Osteoblast (primary cell): Measurements from ENCODE around the gene CNGA2. TPM values are rescaled to one million over a fixed set of nuclear protein-coding genes. Genes with fewer than 3 reads are reported as not detected.

Source experiments
- DNase-seq: peaks from one replicate; pipeline ENCODE4 v3.0.0; 2011; ENCODE audit warnings: low spot score, mixed read lengths; ENCODE audit not compliant: insufficient read length; ENCODE audit errors: missing footprints
- H2AFZ ChIP-seq: 2 replicates; pipeline ENCODE4 v1.6.0; 2011; ENCODE audit warnings: mild to moderate bottlenecking, low read length
- H3K27ac ChIP-seq: 2 replicates; pipeline ENCODE4 v1.5.1; 2011; ENCODE audit warnings: mild to moderate bottlenecking, low read depth, low read length, moderate library complexity
- H3K27me3 ChIP-seq: 2 replicates; pipeline ENCODE4 v1.6.0; 2012; ENCODE audit warnings: mild to moderate bottlenecking, control low read depth, inconsistent platforms, low read length, moderate library complexity; ENCODE audit not compliant: insufficient read depth
- H3K36me3 ChIP-seq: 2 replicates; pipeline ENCODE4 v1.5.1; 2011; ENCODE audit warnings: mild to moderate bottlenecking, low read length, control low read depth, moderate library complexity; ENCODE audit not compliant: insufficient read depth
- H3K4me1 ChIP-seq: 2 replicates; pipeline ENCODE4 v1.5.1; 2011; ENCODE audit warnings: mild to moderate bottlenecking, low read length, control low read depth, moderate library complexity; ENCODE audit not compliant: insufficient read depth
- H3K4me2 ChIP-seq: 2 replicates; pipeline ENCODE4 v1.6.0; 2011; ENCODE audit warnings: mild to moderate bottlenecking, low read length; ENCODE audit not compliant: insufficient read depth
- H3K4me3 ChIP-seq: fragments of 200-600 bp; sonication (generic); 3 replicates; pipeline ENCODE4 v1.5.1; 2012; ENCODE audit warnings: mild to moderate bottlenecking, low read length, inconsistent platforms; ENCODE audit not compliant: insufficient read depth
- H3K79me2 ChIP-seq: 2 replicates; pipeline ENCODE4 v1.6.0; 2012; ENCODE audit warnings: mild to moderate bottlenecking, low read length, control low read depth, inconsistent platforms; ENCODE audit not compliant: insufficient read depth
- H3K9me3 ChIP-seq: 2 replicates; pipeline ENCODE4 v1.5.1; 2011; ENCODE audit warnings: low read depth, low read length, control low read depth
- H4K20me1 ChIP-seq: 2 replicates; pipeline ENCODE4 v1.6.0; 2012; ENCODE audit warnings: mild to moderate bottlenecking, low read length, control low read depth; ENCODE audit not compliant: insufficient read depth
- CTCF ChIP-seq: IDR thresholded peaks from 2 replicates; pipeline ENCODE4 v1.5.1; 2011; ENCODE audit warnings: mild to moderate bottlenecking, low read depth, low read length, moderate library complexity; ENCODE audit errors: extremely low read depth
- total RNA-seq: library from RNA; depleted of rRNA; stranded (reverse); fragments of >200 nt; gene quantifications from 2 replicates; pipeline ENCODE4 v1.2.3, GENCODE V29; 2012

CNGA2 gene
- total RNA-seq, 1 donor: not detected

GRCh38 chrX:151729056-151729725 lies 5.4 kb upstream of the CNGA2 start:
- H2AFZ ChIP-seq: no peak overlapping the region
- H3K4me3 ChIP-seq: no peak overlapping the region
- no peak for DNase-seq

DNA sequence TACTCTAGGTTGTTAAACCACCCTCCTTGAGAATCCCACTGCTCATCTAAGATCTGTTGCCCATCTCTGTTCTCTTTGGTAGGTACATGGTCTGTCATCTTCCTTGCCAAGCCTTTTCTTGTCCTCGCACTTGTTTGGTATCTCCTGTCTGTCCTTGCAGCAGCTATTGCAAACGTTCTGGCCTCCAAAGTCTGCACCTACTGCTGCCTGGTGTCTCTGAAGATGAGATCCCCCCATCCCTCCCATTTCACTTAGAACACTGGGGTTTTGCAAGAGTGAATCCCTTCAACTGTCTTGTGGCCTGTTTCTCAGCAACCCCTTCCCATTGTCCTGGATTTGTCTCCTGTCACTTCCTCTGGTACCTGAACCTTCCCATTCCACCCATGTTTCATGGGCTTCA lies 673 bp downstream of the CNGA2 start:
- no peaks in the 10 kb centered on the region for H4K20me1 ChIP-seq
- H3K36me3 ChIP-seq: no peaks in the 10 kb centered on the region
- DNase-seq: no peak
- H3K4me3 ChIP-seq: no peak overlapping the region
- H3K9me3 ChIP-seq: no peaks in the 10 kb centered on the region
- no peaks in the 10 kb centered on the region for H3K79me2 ChIP-seq
- no peaks in the 10 kb centered on the region for H3K27me3 ChIP-seq
- no peak overlapping the region for H3K27ac ChIP-seq
- TF ChIP-seq CTCF: no peak
- no peak overlapping the region for H3K4me2 ChIP-seq
- no peak overlapping the region for H2AFZ ChIP-seq
- no peaks in the 10 kb centered on the region for H3K4me1 ChIP-seq

More at GRCh38 chrX:151729056-151729725, 5.4 kb upstream of the CNGA2 start:
- Histone ChIP-seq H3K36me3 (no peaks in the 10 kb centered on the region), H3K27ac (no peak overlapping the region), H3K4me2 (no peak overlapping the region), H3K9me3 (no peaks in the 10 kb centered on the region), H3K27me3 (no peaks in the 10 kb centered on the region), H3K79me2 (no peaks in the 10 kb centered on the region), H3K4me1 (no peaks in the 10 kb centered on the region), H4K20me1 (no peaks in the 10 kb centered on the region)
- no peak for TF ChIP-seq CTCF

- no peaks in the 10 kb centered on the region for H3K9me3 ChIP-seq
- DNase-seq: no peak
- H3K27ac ChIP-seq: no peak overlapping the region
- no peaks in the 10 kb centered on the region for H3K27me3 ChIP-seq
- H3K4me3 ChIP-seq: no peak overlapping the region
- TF ChIP-seq CTCF: no peak
- no peaks in the 10 kb centered on the region for H3K36me3 ChIP-seq
- H3K4me2 ChIP-seq: no peak overlapping the region
- H3K4me1 ChIP-seq: no peaks in the 10 kb centered on the region
- no peaks in the 10 kb centered on the region for H4K20me1 ChIP-seq
- H3K79me2 ChIP-seq: no peaks in the 10 kb centered on the region
- H2AFZ ChIP-seq: no peak overlapping the region
Measured at GRCh38 chrX:151736685-151737084, 2.1 kb downstream of the CNGA2 start.

- H3K36me3 ChIP-seq: no peaks in the 10 kb centered on the region
- H3K79me2 ChIP-seq: no peaks in the 10 kb centered on the region
- H4K20me1 ChIP-seq: no peaks in the 10 kb centered on the region
Measured at GRCh38 chrX:151737494-151737893, 2.9 kb downstream of the CNGA2 start.

More at GRCh38 chrX:151737494-151737893, 2.9 kb downstream of the CNGA2 start:
- no peaks in the 10 kb centered on the region for H3K27me3 ChIP-seq
- DNase-seq: no peak
- TF ChIP-seq CTCF: no peak
- no peak overlapping the region for H3K4me3 ChIP-seq
- no peak overlapping the region for H3K4me2 ChIP-seq
- no peaks in the 10 kb centered on the region for H3K4me1 ChIP-seq
- no peak overlapping the region for H3K27ac ChIP-seq
- H3K9me3 ChIP-seq: no peaks in the 10 kb centered on the region
- no peak overlapping the region for H2AFZ ChIP-seq
